Activated gamma-delta T cell (primary cell): ENCODE data around the gene NTN5.

ENCODE experiments used
- DNase-seq: peaks from one replicate; lab custom pipeline; 2025; lab: John Stamatoyannopoulos, UW

NTN5 gene

DNA sequence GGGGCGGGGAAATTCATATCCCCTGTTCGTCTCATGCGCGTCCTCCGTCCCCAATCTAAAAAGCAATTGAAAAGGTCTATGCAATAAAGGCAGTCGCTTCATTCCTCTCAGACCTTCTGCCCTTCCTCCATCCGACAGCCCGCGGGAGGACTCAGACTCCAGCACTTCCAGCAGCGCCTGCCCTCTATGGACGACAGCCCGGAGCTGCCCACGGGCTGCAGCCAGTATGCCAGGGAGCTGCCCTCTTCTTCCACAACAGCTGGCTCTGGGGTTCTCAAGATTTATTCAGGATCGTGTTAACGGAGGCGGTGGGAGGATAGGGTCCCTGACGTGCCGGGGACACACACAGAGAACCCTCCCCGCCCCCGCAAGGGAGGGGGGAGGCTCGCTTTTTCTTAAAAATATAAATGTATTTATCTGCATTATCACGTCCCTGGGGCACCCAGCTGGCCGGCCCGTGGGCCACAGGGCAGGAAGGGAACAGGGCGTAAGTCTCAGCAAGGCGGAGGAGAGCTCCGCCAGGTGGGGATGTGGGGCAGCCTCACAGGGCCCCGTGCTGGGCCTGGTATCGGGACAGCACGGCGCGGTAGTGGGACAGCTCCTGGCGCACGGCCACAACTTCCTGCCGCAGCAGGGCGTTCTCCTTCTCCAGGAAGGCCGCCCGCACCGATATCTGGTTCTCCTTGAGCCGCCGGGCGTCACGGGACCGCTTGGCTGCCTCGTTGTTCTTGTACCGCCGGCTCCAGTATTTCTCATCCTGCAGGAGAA lies 42.3 kb downstream of the NTN5 start:
- no peak for DNase-seq

GRCh38 chr19:48629599-48630295 lies 43.1 kb downstream of the NTN5 start:
- DNase-seq: no peak

GRCh38 chr19:48629297-48629598 lies 43.6 kb downstream of the NTN5 start:
- DNase-seq: no peak

- DNase-seq: no peak
These were observed 44.1 kb downstream of the NTN5 start for GRCh38 chr19:48628486-48629296.

- DNase-seq: no peak
These were observed 44.9 kb downstream of the NTN5 start for GRCh38 chr19:48627865-48628314.

DNA sequence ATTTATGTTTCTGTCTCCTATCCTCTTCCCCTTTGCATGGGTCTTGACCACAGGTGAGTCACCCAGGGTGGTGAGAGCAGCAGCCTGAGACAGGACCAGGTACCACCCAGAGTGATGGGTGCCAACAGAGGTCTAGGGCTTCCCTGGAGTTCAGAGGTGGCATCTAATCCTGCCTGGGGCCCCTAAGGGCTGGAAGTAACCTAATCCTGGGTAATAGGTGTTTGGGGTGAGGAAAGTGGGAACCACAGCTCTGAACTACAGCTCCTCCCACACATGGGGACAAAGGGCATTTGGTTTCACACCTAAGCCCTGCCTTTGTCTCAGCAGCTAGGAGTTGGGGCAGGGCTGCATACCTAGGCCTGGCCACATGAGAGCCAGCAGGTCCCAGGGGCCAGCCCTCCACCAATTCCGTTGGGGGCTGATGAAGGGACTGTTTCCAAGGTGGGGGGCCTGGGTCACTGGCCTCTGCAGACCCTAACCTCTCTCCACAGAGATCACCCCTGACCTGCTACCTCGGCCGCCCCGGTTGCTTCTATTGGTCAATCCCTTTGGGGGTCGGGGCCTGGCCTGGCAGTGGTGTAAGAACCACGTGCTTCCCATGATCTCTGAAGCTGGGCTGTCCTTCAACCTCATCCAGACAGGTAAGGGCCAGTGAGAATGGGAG lies 45.5 kb downstream of the NTN5 start:
- no peak for DNase-seq

DNA sequence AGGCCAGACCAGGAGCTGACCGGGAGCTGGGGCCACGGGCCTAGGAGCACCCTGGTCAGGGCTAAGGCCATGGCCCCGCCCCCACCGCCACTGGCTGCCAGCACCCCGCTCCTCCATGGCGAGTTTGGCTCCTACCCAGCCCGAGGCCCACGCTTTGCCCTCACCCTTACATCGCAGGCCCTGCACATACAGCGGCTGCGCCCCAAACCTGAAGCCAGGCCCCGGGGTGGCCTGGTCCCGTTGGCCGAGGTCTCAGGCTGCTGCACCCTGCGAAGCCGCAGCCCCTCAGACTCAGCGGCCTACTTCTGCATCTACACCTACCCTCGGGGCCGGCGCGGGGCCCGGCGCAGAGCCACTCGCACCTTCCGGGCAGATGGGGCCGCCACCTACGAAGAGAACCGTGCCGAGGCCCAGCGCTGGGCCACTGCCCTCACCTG lies 46.9 kb downstream of the NTN5 start:
- no peak for DNase-seq

DNA sequence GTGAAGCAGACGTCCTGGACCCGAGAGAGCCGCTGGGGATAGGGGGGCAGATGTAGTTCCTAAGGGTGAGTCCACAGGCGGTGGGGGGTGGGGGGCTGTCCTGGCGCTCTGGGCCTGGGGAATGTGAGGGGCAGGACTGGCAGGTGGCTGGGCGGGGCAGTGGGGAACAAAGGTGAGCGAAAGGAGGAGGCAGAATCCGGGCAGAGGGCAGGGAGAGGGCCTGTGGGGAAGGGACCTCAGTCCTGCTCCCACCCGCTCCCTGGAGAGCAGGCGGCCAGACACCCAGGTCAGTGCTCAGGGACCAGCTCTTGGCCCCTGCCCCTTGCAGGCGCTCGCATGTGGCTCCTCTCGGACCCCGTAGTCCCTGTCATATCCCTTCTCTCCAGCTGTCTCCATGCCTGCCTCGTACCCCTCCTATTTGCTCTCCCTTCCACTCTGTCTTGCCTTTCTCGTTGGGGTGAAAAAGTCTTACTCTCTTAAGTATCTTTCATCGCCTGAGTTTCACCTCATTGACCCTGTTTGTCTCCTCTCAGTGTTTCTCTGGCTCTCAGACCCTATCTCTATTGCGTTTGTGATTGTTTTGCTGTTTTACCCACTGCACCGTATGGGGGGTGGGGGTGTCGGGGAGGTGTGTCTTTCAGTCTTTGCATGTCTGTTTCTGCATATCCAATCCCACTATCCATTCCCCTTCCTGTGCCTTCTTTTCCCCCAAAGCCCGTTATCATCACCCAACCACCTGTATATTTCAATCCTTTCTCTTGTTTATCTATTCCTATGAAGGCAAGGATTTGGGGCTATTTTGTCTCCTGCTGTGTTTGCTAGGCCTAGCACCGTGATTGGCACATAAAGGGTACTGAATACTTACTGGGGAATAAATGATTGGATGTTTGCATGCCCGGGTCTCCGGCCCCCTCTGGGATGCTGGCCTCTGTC lies 47.8 kb downstream of the NTN5 start:
- DNase-seq: no peak

DNA sequence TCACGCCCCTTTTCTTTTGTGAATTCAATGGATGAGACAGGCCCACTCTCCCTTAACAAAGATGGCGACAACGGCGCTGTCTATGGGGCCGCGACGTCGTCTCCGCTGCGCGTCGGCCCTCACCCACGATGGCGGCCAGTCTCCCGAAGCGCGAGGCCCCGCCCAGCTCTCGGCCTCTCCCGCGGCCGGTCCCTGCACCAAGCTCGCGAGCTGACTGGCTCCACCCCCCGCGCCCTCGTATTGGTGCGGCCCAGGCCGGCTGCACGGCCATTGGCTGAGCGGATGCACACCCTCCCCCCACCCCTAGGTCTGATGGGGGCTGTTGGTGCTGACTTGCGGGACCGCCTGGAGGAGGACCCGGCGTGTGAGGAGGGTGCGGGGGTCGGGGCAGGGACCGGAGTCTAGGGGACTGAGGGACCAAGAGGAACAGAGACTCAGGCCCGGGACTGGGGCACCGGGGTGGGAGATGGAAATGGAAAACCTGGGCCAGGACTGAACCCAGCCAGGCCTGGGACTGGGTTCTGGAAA lies 48.7 kb downstream of the NTN5 start:
- DNase-seq: peak; percentile 87

- DNase-seq: no peak
These were observed 49.2 kb downstream of the NTN5 start for GRCh38 chr19:48623556-48624066.

- DNase-seq: no peak
These were observed 52.9 kb downstream of the NTN5 start for GRCh38 chr19:48619692-48620585.

DNA sequence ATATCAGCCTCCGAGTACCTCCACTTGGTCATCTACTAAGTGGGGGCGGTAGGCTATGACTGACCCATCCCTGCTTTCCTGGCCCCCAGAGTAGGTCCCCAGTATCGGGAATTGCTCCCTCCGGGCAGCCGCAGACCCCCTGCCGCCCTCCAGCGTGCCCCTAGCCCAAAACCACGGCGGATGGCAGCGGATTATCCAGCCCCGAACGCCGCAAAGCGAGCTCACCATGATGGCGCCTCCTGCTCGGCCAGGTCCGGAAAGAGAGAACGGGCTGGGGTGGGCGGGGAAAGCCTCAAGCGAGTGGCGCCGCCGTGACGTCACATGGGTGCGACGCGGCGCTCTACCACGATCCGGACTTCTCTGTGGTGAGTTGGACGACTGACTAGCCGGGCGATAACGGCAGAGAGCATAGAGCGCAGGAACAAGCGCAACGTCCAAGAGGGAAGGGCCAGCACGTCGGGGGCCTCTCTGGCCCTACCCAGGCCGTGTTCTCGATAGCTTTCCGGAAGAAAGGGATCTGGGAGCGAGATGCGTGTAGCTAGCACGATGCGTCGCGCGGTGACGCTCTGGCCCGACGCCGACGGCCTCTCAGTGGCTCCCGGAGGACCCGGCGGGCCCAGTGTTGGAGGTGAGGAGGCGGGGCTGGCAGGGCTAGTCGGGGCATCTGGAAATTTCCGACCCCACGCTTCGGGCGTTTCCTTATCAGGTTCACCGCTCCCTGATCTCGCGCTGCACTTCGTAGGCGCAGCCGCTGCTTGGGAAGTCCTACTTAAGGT lies 53.7 kb downstream of the NTN5 start, which contains the start of the genes RPL18 and SPHK2:
Gene RPL18 (minus strand): TSS at position 263 of the 776 bp plus-strand sequence. CDS start 35 bp downstream, at position 228.
Gene SPHK2 (plus strand): TSS at position 591 of the 776 bp plus-strand sequence. CDS start 1,009 bp downstream, outside the sequence.
- DNase-seq: peak; percentile 94

DNA sequence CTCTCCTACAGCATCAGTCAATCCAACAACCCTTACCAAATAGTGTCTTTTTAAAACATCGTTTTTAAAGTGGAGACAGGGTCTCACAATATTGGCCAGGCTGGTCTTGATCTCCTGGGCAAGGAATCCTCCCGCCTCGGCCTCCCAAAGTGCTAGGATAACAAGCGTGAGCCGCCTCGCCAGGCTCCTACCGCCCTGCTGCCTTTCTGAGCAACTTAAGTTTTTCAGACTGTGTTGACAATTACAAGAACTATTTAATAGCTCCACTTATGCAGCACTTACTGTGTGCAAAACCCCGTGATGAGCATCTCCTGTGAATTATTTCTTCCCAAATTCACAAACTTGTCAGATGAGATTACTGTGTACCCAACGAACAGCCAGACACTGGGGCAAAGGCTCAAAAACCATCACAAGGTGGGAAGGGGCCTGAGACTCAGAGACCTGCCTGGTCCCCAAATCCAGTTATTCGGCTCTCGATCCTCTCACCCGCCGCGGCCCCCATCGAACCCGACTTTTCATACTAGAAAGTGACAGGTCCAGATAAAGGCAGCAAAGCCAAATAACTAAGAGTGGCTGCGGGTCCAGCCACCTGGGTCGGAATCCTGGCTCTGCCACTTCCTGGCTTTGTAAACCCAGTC lies 54.4 kb downstream of the NTN5 start:
- DNase-seq: no peak

GRCh38 chr19:48617146-48617937 lies 55.5 kb downstream of the NTN5 start:
- no peak for DNase-seq

- DNase-seq: no peak
These were observed 56.2 kb downstream of the NTN5 start for GRCh38 chr19:48616491-48617056.

DNA sequence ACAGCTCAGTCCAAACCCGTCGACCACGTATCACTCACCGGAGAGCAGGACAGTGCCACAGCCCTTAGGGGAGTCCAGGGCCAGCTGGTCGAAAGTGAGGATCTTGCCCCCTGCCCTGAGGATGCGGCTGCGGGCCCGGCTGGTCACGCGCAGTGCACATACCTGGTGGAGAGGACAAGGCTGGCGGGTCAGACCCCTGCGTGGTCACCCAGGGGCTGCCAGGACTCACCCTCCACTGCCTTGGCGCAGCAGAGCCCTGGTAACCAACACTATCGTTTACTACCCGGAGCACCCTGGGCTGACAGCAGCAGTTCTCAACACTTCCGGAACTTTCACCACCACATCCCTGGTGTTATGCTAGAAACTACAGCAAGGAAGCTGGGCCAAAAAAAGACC lies 56.8 kb downstream of the NTN5 start:
- DNase-seq: no peak
